H9 (cell line): ENCODE data around the gene TRMT1L. TPM values are rescaled to one million over a fixed set of nuclear protein-coding genes. Genes with fewer than 3 reads are reported as not detected.

Experiments
- DNase-seq: peaks from one replicate; pipeline ENCODE4 v3.0.0-alpha.2; 2017
- H2AFZ ChIP-seq: one replicate; pipeline ENCODE4 v1.6.1; 2013; ENCODE audit warnings: mild to moderate bottlenecking, low read length, control low read depth, moderate library complexity
- H2AK5ac ChIP-seq: 2 replicates; pipeline ENCODE4 v1.6.1; 2013; ENCODE audit warnings: low read length, control low read depth, mixed read lengths; ENCODE audit not compliant: insufficient read length
- H2BK120ac ChIP-seq: one replicate; pipeline ENCODE4 v1.6.1; 2013; ENCODE audit warnings: low read depth, mild to moderate bottlenecking, low read length, control low read depth, inconsistent platforms; ENCODE audit not compliant: poor library complexity, severe bottlenecking
- H2BK12ac ChIP-seq: 2 replicates; pipeline ENCODE4 v1.6.1; 2013; ENCODE audit warnings: low read length, control low read depth, mixed read lengths, low read depth; ENCODE audit not compliant: insufficient read length
- H2BK15ac ChIP-seq: 2 replicates; pipeline ENCODE4 v1.6.1; 2013; ENCODE audit warnings: low read depth, low read length, control low read depth
- H2BK20ac ChIP-seq: one replicate; pipeline ENCODE4 v1.6.1; 2013; ENCODE audit warnings: low read depth, mild to moderate bottlenecking, low read length, control low read depth, inconsistent platforms; ENCODE audit not compliant: poor library complexity, severe bottlenecking
- H2BK5ac ChIP-seq: 2 replicates; pipeline ENCODE4 v1.6.1; 2013; ENCODE audit warnings: low read length, control low read depth, mixed read lengths; ENCODE audit not compliant: insufficient read length
- H3K14ac ChIP-seq: 2 replicates; pipeline ENCODE4 v1.6.1; 2013; ENCODE audit warnings: low read length, control low read depth; ENCODE audit not compliant: insufficient read depth
- H3K18ac ChIP-seq: 2 replicates; pipeline ENCODE4 v1.6.1; 2013; ENCODE audit warnings: low read depth, mild to moderate bottlenecking, mixed read lengths, low read length, control low read depth; ENCODE audit not compliant: insufficient read length
- H3K23ac ChIP-seq: 2 replicates; pipeline ENCODE4 v1.6.1; 2013; ENCODE audit warnings: low read length, control low read depth, mixed read lengths, low read depth; ENCODE audit not compliant: insufficient read length
- H3K23me2 ChIP-seq: 2 replicates; pipeline ENCODE4 v1.6.1; 2013; ENCODE audit warnings: low read depth, mild to moderate bottlenecking, mixed read lengths, low read length, control low read depth; ENCODE audit not compliant: insufficient read length, poor library complexity, severe bottlenecking
- H3K27ac ChIP-seq: 2 replicates; pipeline ENCODE4 v1.5.1; 2013; ENCODE audit warnings: low read length, control low read depth, mixed read lengths, low read depth; ENCODE audit not compliant: insufficient read length
- H3K27me3 ChIP-seq: 2 replicates; pipeline ENCODE4 v1.6.1; 2013; ENCODE audit warnings: low read length, control low read depth, inconsistent platforms; ENCODE audit not compliant: insufficient read depth
- H3K4ac ChIP-seq: 2 replicates; pipeline ENCODE4 v1.6.1; 2013; ENCODE audit warnings: low read depth, mild to moderate bottlenecking, control low read depth, inconsistent platforms, low read length, moderate library complexity
- H3K4me1 ChIP-seq: 2 replicates; pipeline ENCODE4 v1.6.1; 2013; ENCODE audit warnings: low read length, control low read depth, inconsistent platforms; ENCODE audit not compliant: insufficient read depth
- H3K4me2 ChIP-seq: 2 replicates; pipeline ENCODE4 v1.6.1; 2013; ENCODE audit warnings: low read length, control low read depth, mixed read lengths; ENCODE audit not compliant: insufficient read length, insufficient read depth
- H3K56ac ChIP-seq: 2 replicates; pipeline ENCODE4 v1.6.1; 2013; ENCODE audit warnings: low read depth, mild to moderate bottlenecking, mixed read lengths, low read length, control low read depth; ENCODE audit not compliant: insufficient read length
- H3K79me1 ChIP-seq: 2 replicates; pipeline ENCODE4 v1.6.1; 2013; ENCODE audit warnings: low read depth, mild to moderate bottlenecking, moderate library complexity, low read length, control low read depth, inconsistent platforms; ENCODE audit not compliant: insufficient read depth, poor library complexity, severe bottlenecking
- H3K79me2 ChIP-seq: 2 replicates; pipeline ENCODE4 v1.6.1; 2013; ENCODE audit warnings: low read length, control low read depth, inconsistent platforms; ENCODE audit not compliant: insufficient read depth
- H3K9ac ChIP-seq: 2 replicates; pipeline ENCODE4 v1.6.1; 2013; ENCODE audit warnings: low read length, control low read depth, mixed read lengths; ENCODE audit not compliant: insufficient read length; ENCODE audit errors: extremely low read depth
- H3K9me3 ChIP-seq: one replicate; pipeline ENCODE4 v1.6.1; 2013; ENCODE audit warnings: low read depth, low read length, inconsistent platforms; ENCODE audit not compliant: control insufficient read depth
- H3T11ph ChIP-seq: one replicate; pipeline ENCODE4 v1.6.1; 2013; ENCODE audit warnings: mild to moderate bottlenecking, low read length, control low read depth, inconsistent platforms
- H4K20me1 ChIP-seq: one replicate; pipeline ENCODE4 v1.6.1; 2013; ENCODE audit not compliant: control insufficient read depth, insufficient read length, insufficient read depth
- H4K5ac ChIP-seq: 2 replicates; pipeline ENCODE4 v1.6.1; 2013; ENCODE audit warnings: low read depth, mild to moderate bottlenecking, mixed read lengths, low read length, control low read depth; ENCODE audit not compliant: insufficient read length
- H4K8ac ChIP-seq: replicated peaks from 2 replicates; pipeline ENCODE4 v1.6.1; 2013; ENCODE audit warnings: low read length, control low read depth, mixed read lengths, low read depth; ENCODE audit not compliant: insufficient read length
- H4K91ac ChIP-seq: 2 replicates; pipeline ENCODE4 v1.6.1; 2013; ENCODE audit warnings: low read depth, mild to moderate bottlenecking, moderate library complexity, mixed read lengths, low read length, control low read depth; ENCODE audit not compliant: insufficient read length
- H3K27ac Mint-ChIP-seq, 3 experiments: 2 replicates in 2 of 3; 3 replicates in 1 of 3; pipeline ENCODE4 v1.8.0; 2020 to 2021; ENCODE audit warnings: mixed read lengths in 3 of 3, mild to moderate bottlenecking in 1 of 3, moderate library complexity in 1 of 3
- H3K27me3 Mint-ChIP-seq: 2 replicates; pipeline ENCODE4 v1.8.0; 2021; ENCODE audit warnings: low read depth, mild to moderate bottlenecking, moderate library complexity, mixed read lengths
- H3K36me3 Mint-ChIP-seq, 3 experiments: 2 replicates in 2 of 3; 3 replicates in 1 of 3; pipeline ENCODE4 v1.8.0; 2020 to 2021; ENCODE audit warnings: low read depth in 3 of 3, mixed read lengths in 3 of 3; ENCODE audit not compliant: insufficient read depth in 1 of 3
- H3K4me1 Mint-ChIP-seq, 2 experiments: 2 replicates each; pipeline ENCODE4 v1.8.0; 2020; ENCODE audit warnings: mixed read lengths in 2 of 2
- H3K4me3 Mint-ChIP-seq, 2 experiments: 2 replicates in 1 of 2; 3 replicates in 1 of 2; pipeline ENCODE4 v1.8.0; 2020 to 2021; ENCODE audit warnings: mild to moderate bottlenecking in 2 of 2, mixed read lengths in 2 of 2, moderate library complexity in 1 of 2
- H3K9me3 Mint-ChIP-seq, 2 experiments: 2 replicates in 1 of 2; 3 replicates in 1 of 2; pipeline ENCODE4 v1.8.0; 2020; ENCODE audit warnings: mild to moderate bottlenecking in 2 of 2, mixed read lengths in 2 of 2, moderate library complexity in 1 of 2
- CTCF ChIP-seq: fragments of 200-600 bp; sonication (generic); conservative IDR thresholded peaks from 3 replicates; pipeline ENCODE4 v1.8.0; 2021; ENCODE audit warnings: antibody characterized with exemption, mild to moderate bottlenecking
- WGBS: extraction: QIAGEN DNeasy Blood & Tissue Kit; methylation state at CpG from one replicate; pipeline ENCODE4 v1.1.7; 2013; ENCODE audit warnings: missing lambda C conversion rate, low lambda C conversion rate, mixed read lengths; ENCODE audit not compliant: insufficient read length; ENCODE audit errors: extremely low coverage; 5-methylcytosine and 5-hydroxymethylcytosine counted together
- total RNA-seq: library from RNA; stranded (reverse); gene quantifications from 2 replicates; pipeline ENCODE4 v1.2.1, GENCODE V29; 2021

Gene TRMT1L
- total RNA-seq, 1 experiment from 2014 or later = 17.9 TPM

- Histone ChIP-seq H2BK12ac (no peak overlapping the region), H3K79me2 (no peaks in the 10 kb centered on the region; the same call in 1 of the 2 replicates), H4K8ac (no peak overlapping the region), H3K9me3 (no peaks in the 10 kb centered on the region), H2BK20ac (no peak overlapping the region), H4K91ac (no peak overlapping the region), H3K4ac (no peak overlapping the region), H3K4me2 (no peak overlapping the region), H3K79me1 (no peaks in the 10 kb centered on the region), H3K9ac (no peak overlapping the region), H2BK15ac (no peak overlapping the region), H2BK5ac (no peak overlapping the region), H2AFZ (no peak overlapping the region), H3K23me2 (no peaks in the 10 kb centered on the region), H2AK5ac (no peak overlapping the region), H3K23ac (no peak overlapping the region), H3K27ac (no peak overlapping the region), H3K4me1 (no peaks in the 10 kb centered on the region), H3K14ac (no peak overlapping the region), H3T11ph (no peak overlapping the region), H4K20me1 (no peaks in the 10 kb centered on the region), H3K27me3 (no peaks in the 10 kb centered on the region), H2BK120ac (no peak overlapping the region), H3K18ac (no peak overlapping the region), H3K56ac (no peak overlapping the region), H4K5ac (no peak overlapping the region)
- Mint-ChIP-seq H3K4me3 (no peak overlapping the region), H3K4me1 (no peaks in the 10 kb centered on the region), H3K27me3 (no peaks in the 10 kb centered on the region; the same call in 1 of the 2 replicates), H3K36me3 (peaks cover 12 to 37% (median 32%) of the 10 kb centered on the region in 3 experiments), H3K27ac (0 out of 7 replicates have a peak overlapping the region, but pooled peaks of 1 of the 3 experiments have one; percentile 36), H3K9me3 (peaks cover 12 to 17% of the 10 kb centered on the region in 2 experiments)
- no peak for TF ChIP-seq CTCF
- no CpG with 5 or more reads among the region's 3 CpGs for WGBS
- DNase-seq = no peak
These were observed 51.6 kb downstream of the TRMT1L start for GRCh38 chr1:185105121-185105520.
